HepG2 (cell line): ENCODE results near the gene TNFRSF11A. TPM values are rescaled to one million over a fixed set of nuclear protein-coding genes. Genes with fewer than 3 reads are reported as not detected.

ENCODE experiments used
- ATAC-seq: fragments of 200-7000 bp; cut with Tn5 transposase; 3 replicates; pipeline ENCODE4 v1.9.1; 2020; ENCODE audit warnings: mild to moderate bottlenecking, moderate library complexity
- BruUV-seq: library from RNA; stranded (reverse); fragments of 400-500 nt; replicated peaks from 2 replicates; lab custom pipeline; 2021; lab: Mats Ljungman, UMichigan
- CTCF ChIA-PET: fragments of 300-600 bp; formaldehyde crosslinking; extraction: SDS; loops from one replicate; lab custom pipeline; 2021; ENCODE audit warnings: low total read pairs, inconsistent platforms, low intra/inter-chr PET ratio; lab: Yijun Ruan, JAX
- POLR2A ChIA-PET: fragments of 350-600 bp; sonication (Branson Sonifier 250); formaldehyde crosslinking; loops from one replicate; lab custom pipeline; 2020; ENCODE audit warnings: antibody characterized with exemption, inconsistent platforms; lab: Yijun Ruan, JAX
- DNase-seq: peaks from one replicate; pipeline ENCODE4 v3.0.0-alpha.2; 2015; ENCODE audit warnings: low spot score
- FAIRE-seq: peaks from 3 replicates; lab custom pipeline; 2011; peaks lifted over from hg19 to GRCh38; lab: Jason Lieb, UNC
- H2AFZ ChIP-seq: one replicate; pipeline ENCODE4 v1.6.1; 2011; ENCODE audit warnings: low read length, inconsistent platforms
- H3K27ac ChIP-seq: fragments of 300-600 bp; 3 replicates; pipeline ENCODE4 v1.8.0; 2011; ENCODE audit warnings: mixed run types, mild to moderate bottlenecking, mixed read lengths, low read length, inconsistent platforms; ENCODE audit not compliant: insufficient read depth; ENCODE audit errors: extremely low read length
- H3K27me3 ChIP-seq, 2 experiments: fragments of 200-600 bp in 1 of 2; 2 replicates in 1 of 2; 3 replicates in 1 of 2; pipeline versions ENCODE4 v1.6.0 to v1.8.0; 2011; ENCODE audit warnings: low read length in 2 of 2, mild to moderate bottlenecking in 2 of 2, moderate library complexity in 2 of 2, inconsistent platforms in 1 of 2; ENCODE audit not compliant: insufficient read depth in 2 of 2, control insufficient read depth in 1 of 2
- H3K36me3 ChIP-seq, 2 experiments: fragments of 200-600 bp in 1 of 2; replicated peaks in 1 of 2; 2 replicates in 1 of 2; 3 replicates in 1 of 2; pipeline versions ENCODE4 v1.5.1 to v1.8.0; 2011; ENCODE audit warnings: low read length in 2 of 2, inconsistent platforms in 1 of 2; ENCODE audit not compliant: insufficient read depth in 2 of 2, control insufficient read depth in 1 of 2
- H3K4me1 ChIP-seq: 2 replicates; pipeline ENCODE4 v1.5.1; 2012; ENCODE audit warnings: low read length, inconsistent platforms; ENCODE audit not compliant: insufficient read depth
- H3K4me2 ChIP-seq: 2 replicates; pipeline ENCODE4 v1.6.0; 2011; ENCODE audit warnings: low read depth, low read length, inconsistent platforms
- H3K4me3 ChIP-seq, 3 experiments: fragments of 200-600 bp in 1 of 3; sonication (generic), shearing (Covaris generic) in 1 of 3; replicated peaks in 1 of 3; 2 replicates each; pipeline ENCODE4 v1.5.1; 2011 to 2016; ENCODE audit warnings: low read length in 3 of 3, inconsistent platforms in 2 of 3, low read depth in 2 of 3, mild to moderate bottlenecking in 2 of 3, control low read depth in 1 of 3, mixed read lengths in 1 of 3; ENCODE audit not compliant: insufficient read depth in 1 of 3
- H3K79me2 ChIP-seq: one replicate; pipeline ENCODE4 v1.6.1; 2011; ENCODE audit warnings: low read length, inconsistent platforms; ENCODE audit not compliant: insufficient read depth
- H3K9ac ChIP-seq: 2 replicates; pipeline ENCODE4 v1.6.0; 2011; ENCODE audit warnings: mild to moderate bottlenecking, low read depth, low read length, inconsistent platforms; ENCODE audit not compliant: insufficient read depth
- H3K9me3 ChIP-seq: 2 replicates; pipeline ENCODE4 v1.5.1; 2012; ENCODE audit warnings: mild to moderate bottlenecking, low read length
- H4K20me1 ChIP-seq: 2 replicates; pipeline ENCODE4 v1.6.0; 2011; ENCODE audit warnings: inconsistent platforms, mild to moderate bottlenecking, low read length, moderate library complexity; ENCODE audit not compliant: insufficient read depth
- GATAD2A ChIP-seq: IDR thresholded peaks from 2 replicates; pipeline ENCODE4 v1.6.1; 2016
- HNRNPK ChIP-seq: fragments of 200-400 bp; formaldehyde crosslinking; IDR thresholded peaks from 2 replicates; pipeline ENCODE4 v1.6.1; 2018; ENCODE audit warnings: low read length, low read depth, moderate library complexity, mild to moderate bottlenecking; ENCODE audit not compliant: poor library complexity, severe bottlenecking
- HNRNPUL1 ChIP-seq: fragments of 200-400 bp; formaldehyde crosslinking; IDR thresholded peaks from 2 replicates; pipeline ENCODE4 v1.6.1; 2017; ENCODE audit warnings: low read depth, mild to moderate bottlenecking, low read length, moderate library complexity
- YY1 ChIP-seq: IDR thresholded peaks from 2 replicates; pipeline ENCODE4 v1.6.1; 2011; ENCODE audit warnings: low read length, low read depth, moderate library complexity, mild to moderate bottlenecking; ENCODE audit not compliant: insufficient read depth, insufficient replicate concordance
- ZNF430 ChIP-seq: sonication (generic); formaldehyde crosslinking; IDR thresholded peaks from 2 replicates; pipeline ENCODE4 v1.9.0; 2021; ENCODE audit warnings: mild to moderate bottlenecking, missing genetic modification reagents
- ZNF562 ChIP-seq: sonication (generic); formaldehyde crosslinking; IDR thresholded peaks from 2 replicates; pipeline ENCODE4 v1.8.0; 2022; ENCODE audit warnings: missing genetic modification reagents, borderline replicate concordance
- ZNF781 ChIP-seq: sonication (generic); formaldehyde crosslinking; IDR thresholded peaks from 2 replicates; pipeline ENCODE4 v1.5.1; 2020; ENCODE audit warnings: borderline replicate concordance, mild to moderate bottlenecking, missing genetic modification reagents; ENCODE audit errors: not compliant biosample characterization
- ZSCAN12 ChIP-seq: sonication (generic); formaldehyde crosslinking; IDR thresholded peaks from 2 replicates; pipeline ENCODE4 v1.9.0; 2021; ENCODE audit warnings: mild to moderate bottlenecking, missing genetic modification reagents
- WGBS: methylation state at CpG from one replicate; pipeline ENCODE4 v1.1.6; 2017; ENCODE audit warnings: low lambda C conversion rate; 5-methylcytosine and 5-hydroxymethylcytosine counted together
- in situ Hi-C: cut with HindIII; loops from 2 replicates; pipeline ENCODE4 v1.10.0; 2017; ENCODE audit warnings: low pct_unique_long_range_greater_than_20kb; ENCODE audit not compliant: extremely low pct_ligation_motif_present
- intact Hi-C: fragments of 100-400 bp; cut with micrococcal nuclease; formaldehyde crosslinking; loops from one replicate; pipeline ENCODE4 v1.10.0; 2022; ENCODE audit not compliant: unreplicated experiment
- polyA plus RNA-seq, 8 experiments: library from polyadenylated mRNA; depleted of rRNA in 3 of 8; stranded (reverse) in 7 of 8; unstranded in 1 of 8; fragments of >200 nt; fragmentation: Illumina TruSeq in 4 of 8; extraction: Trizol in 4 of 8; gene quantifications; 2 replicates each; pipeline versions ENCODE4 v1.2.1 to v1.2.3, GENCODE V29; 2011 to 2016; ENCODE audit warnings: low read depth in 4 of 8, missing spikeins in 1 of 8, mixed read lengths in 1 of 8; ENCODE audit not compliant: insufficient read depth in 1 of 8
- total RNA-seq, 5 experiments: library from RNA; depleted of rRNA; stranded (reverse); fragments of >200 nt; fragmentation: Illumina TruSeq; extraction: Trizol; gene quantifications; 2 replicates each; pipeline ENCODE4 v1.2.3, GENCODE V29; 2016; ENCODE audit warnings: low read depth in 1 of 5
- TF ChIP-seq, protein P1 (sequence below): sonication (generic); formaldehyde crosslinking; IDR thresholded peaks from 2 replicates; pipeline ENCODE4 v1.5.0; 2020; ENCODE audit warnings: mild to moderate bottlenecking, missing genetic modification reagents
- TF ChIP-seq, protein P2 (sequence below): IDR thresholded peaks from 2 replicates; pipeline ENCODE4 v1.6.1; 2018; ENCODE audit warnings: missing genetic modification reagents, mild to moderate bottlenecking, missing compliant biosample characterization
- TF ChIP-seq, protein P3 (sequence below): fragments of 450-650 bp; IDR thresholded peaks from 2 replicates; pipeline ENCODE4 v1.6.1; 2017
- TF ChIP-seq, protein P4 (sequence below): sonication (generic); formaldehyde crosslinking; IDR thresholded peaks from 2 replicates; pipeline ENCODE4 v1.4.0; 2020; ENCODE audit warnings: mild to moderate bottlenecking, low read depth, missing genetic modification reagents
- TF ChIP-seq, protein P5 (sequence below): sonication (generic); formaldehyde crosslinking; IDR thresholded peaks from 2 replicates; pipeline ENCODE4 v1.4.0; 2020; ENCODE audit warnings: missing genetic modification reagents, borderline replicate concordance

The TNFRSF11A gene
- total and polyA plus RNA-seq, 2 of the 13 experiments (the other 11 are each of a cell fraction or from before 2014, with no cell fraction given) = 4.6 to 6.4 TPM

DNA sequence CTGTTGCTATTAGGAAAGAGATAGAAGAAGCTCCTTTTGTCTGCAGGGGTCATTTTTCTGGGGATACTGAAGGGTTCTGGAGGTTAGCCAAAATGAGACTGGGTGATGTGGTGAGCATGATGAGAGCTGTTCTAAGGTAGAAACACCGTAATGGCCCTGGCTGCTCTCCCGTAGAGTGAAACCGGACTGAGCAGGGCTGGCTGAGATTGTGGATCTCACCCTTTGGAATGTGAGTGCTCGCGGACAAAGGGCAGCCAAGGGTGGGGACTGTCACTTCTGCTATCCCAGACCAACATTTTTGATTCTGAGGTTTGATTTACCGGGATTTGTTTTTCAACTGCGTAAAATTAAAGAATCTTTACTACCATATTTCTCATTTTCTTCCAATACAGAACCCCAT is 36.2 kb downstream of the TNFRSF11A start:
- CTCF ChIA-PET = no interaction called here
- FAIRE-seq = no peak
- TF ChIP-seq ZNF781 (CRISPR knock-in tag) = no peak
- TF ChIP-seq, protein P1, sequence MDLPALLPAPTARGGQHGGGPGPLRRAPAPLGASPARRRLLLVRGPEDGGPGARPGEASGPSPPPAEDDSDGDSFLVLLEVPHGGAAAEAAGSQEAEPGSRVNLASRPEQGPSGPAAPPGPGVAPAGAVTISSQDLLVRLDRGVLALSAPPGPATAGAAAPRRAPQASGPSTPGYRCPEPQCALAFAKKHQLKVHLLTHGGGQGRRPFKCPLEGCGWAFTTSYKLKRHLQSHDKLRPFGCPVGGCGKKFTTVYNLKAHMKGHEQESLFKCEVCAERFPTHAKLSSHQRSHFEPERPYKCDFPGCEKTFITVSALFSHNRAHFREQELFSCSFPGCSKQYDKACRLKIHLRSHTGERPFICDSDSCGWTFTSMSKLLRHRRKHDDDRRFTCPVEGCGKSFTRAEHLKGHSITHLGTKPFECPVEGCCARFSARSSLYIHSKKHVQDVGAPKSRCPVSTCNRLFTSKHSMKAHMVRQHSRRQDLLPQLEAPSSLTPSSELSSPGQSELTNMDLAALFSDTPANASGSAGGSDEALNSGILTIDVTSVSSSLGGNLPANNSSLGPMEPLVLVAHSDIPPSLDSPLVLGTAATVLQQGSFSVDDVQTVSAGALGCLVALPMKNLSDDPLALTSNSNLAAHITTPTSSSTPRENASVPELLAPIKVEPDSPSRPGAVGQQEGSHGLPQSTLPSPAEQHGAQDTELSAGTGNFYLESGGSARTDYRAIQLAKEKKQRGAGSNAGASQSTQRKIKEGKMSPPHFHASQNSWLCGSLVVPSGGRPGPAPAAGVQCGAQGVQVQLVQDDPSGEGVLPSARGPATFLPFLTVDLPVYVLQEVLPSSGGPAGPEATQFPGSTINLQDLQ (CRISPR knock-in tag) = no peak
- TF ChIP-seq ZNF430 (CRISPR knock-in tag) = no peak
- no peak for TF ChIP-seq HNRNPK
- TF ChIP-seq ZNF562 (CRISPR knock-in tag) = no peak
- TF ChIP-seq YY1 = no peak
- TF ChIP-seq HNRNPUL1 = no peak
- TF ChIP-seq, protein P2, sequence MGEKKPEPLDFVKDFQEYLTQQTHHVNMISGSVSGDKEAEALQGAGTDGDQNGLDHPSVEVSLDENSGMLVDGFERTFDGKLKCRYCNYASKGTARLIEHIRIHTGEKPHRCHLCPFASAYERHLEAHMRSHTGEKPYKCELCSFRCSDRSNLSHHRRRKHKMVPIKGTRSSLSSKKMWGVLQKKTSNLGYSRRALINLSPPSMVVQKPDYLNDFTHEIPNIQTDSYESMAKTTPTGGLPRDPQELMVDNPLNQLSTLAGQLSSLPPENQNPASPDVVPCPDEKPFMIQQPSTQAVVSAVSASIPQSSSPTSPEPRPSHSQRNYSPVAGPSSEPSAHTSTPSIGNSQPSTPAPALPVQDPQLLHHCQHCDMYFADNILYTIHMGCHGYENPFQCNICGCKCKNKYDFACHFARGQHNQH (CRISPR knock-in tag) = no peak
- TF ChIP-seq, protein P3, sequence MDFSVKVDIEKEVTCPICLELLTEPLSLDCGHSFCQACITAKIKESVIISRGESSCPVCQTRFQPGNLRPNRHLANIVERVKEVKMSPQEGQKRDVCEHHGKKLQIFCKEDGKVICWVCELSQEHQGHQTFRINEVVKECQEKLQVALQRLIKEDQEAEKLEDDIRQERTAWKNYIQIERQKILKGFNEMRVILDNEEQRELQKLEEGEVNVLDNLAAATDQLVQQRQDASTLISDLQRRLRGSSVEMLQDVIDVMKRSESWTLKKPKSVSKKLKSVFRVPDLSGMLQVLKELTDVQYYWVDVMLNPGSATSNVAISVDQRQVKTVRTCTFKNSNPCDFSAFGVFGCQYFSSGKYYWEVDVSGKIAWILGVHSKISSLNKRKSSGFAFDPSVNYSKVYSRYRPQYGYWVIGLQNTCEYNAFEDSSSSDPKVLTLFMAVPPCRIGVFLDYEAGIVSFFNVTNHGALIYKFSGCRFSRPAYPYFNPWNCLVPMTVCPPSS = no peak
- TF ChIP-seq, protein P4, sequence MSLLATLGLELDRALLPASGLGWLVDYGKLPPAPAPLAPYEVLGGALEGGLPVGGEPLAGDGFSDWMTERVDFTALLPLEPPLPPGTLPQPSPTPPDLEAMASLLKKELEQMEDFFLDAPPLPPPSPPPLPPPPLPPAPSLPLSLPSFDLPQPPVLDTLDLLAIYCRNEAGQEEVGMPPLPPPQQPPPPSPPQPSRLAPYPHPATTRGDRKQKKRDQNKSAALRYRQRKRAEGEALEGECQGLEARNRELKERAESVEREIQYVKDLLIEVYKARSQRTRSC (CRISPR knock-in tag) = no peak
- TF ChIP-seq GATAD2A (CRISPR knock-in tag) = no peak
- TF ChIP-seq ZSCAN12 (CRISPR knock-in tag) = no peak
- TF ChIP-seq, protein P5, sequence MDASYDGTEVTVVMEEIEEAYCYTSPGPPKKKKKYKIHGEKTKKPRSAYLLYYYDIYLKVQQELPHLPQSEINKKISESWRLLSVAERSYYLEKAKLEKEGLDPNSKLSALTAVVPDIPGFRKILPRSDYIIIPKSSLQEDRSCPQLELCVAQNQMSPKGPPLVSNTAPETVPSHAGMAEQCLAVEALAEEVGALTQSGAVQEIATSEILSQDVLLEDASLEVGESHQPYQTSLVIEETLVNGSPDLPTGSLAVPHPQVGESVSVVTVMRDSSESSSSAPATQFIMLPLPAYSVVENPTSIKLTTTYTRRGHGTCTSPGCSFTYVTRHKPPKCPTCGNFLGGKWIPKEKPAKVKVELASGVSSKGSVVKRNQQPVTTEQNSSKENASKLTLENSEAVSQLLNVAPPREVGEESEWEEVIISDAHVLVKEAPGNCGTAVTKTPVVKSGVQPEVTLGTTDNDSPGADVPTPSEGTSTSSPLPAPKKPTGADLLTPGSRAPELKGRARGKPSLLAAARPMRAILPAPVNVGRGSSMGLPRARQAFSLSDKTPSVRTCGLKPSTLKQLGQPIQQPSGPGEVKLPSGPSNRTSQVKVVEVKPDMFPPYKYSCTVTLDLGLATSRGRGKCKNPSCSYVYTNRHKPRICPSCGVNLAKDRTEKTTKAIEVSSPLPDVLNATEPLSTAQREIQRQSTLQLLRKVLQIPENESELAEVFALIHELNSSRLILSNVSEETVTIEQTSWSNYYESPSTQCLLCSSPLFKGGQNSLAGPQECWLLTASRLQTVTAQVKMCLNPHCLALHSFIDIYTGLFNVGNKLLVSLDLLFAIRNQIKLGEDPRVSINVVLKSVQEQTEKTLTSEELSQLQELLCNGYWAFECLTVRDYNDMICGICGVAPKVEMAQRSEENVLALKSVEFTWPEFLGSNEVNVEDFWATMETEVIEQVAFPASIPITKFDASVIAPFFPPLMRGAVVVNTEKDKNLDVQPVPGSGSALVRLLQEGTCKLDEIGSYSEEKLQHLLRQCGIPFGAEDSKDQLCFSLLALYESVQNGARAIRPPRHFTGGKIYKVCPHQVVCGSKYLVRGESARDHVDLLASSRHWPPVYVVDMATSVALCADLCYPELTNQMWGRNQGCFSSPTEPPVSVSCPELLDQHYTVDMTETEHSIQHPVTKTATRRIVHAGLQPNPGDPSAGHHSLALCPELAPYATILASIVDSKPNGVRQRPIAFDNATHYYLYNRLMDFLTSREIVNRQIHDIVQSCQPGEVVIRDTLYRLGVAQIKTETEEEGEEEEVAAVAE (CRISPR knock-in tag) = no peak

More for the DNA sequence above, 36.2 kb downstream of the TNFRSF11A start:
- Histone ChIP-seq H3K36me3 (no peaks in the 10 kb centered on the region), H3K27ac (no peak overlapping the region), H3K9ac (no peak overlapping the region), H3K4me3 (no peak overlapping the region), H3K27me3 (no peaks in the 10 kb centered on the region), H3K9me3 (no peaks in the 10 kb centered on the region), H2AFZ (no peak overlapping the region), H4K20me1 (no peaks in the 10 kb centered on the region), H3K79me2 (no peaks in the 10 kb centered on the region), H3K4me1 (peaks cover 13% of the 10 kb centered on the region), H3K4me2 (no peak overlapping the region)
- in situ Hi-C loops (no loop called here), intact Hi-C loops (no loop called here)
- ATAC-seq (no peak), DNase-seq (no peak)
- POLR2A ChIA-PET = no interaction called here
- BruUV-seq = no TSS peak
- WGBS = 85% methylated on average over 7 of the region's 7 CpGs
